ENCODE measurements around the gene VSX1. TPM values are rescaled to one million over a fixed set of nuclear protein-coding genes. Genes with fewer than 3 reads are reported as not detected.
A peak's percentile ranks its signal among the peaks of the same experiment; 100 is the strongest.

The VSX1 gene
- polyA plus RNA-seq, 4 donors, result 0.04 TPM; not detected in 3

DNA sequence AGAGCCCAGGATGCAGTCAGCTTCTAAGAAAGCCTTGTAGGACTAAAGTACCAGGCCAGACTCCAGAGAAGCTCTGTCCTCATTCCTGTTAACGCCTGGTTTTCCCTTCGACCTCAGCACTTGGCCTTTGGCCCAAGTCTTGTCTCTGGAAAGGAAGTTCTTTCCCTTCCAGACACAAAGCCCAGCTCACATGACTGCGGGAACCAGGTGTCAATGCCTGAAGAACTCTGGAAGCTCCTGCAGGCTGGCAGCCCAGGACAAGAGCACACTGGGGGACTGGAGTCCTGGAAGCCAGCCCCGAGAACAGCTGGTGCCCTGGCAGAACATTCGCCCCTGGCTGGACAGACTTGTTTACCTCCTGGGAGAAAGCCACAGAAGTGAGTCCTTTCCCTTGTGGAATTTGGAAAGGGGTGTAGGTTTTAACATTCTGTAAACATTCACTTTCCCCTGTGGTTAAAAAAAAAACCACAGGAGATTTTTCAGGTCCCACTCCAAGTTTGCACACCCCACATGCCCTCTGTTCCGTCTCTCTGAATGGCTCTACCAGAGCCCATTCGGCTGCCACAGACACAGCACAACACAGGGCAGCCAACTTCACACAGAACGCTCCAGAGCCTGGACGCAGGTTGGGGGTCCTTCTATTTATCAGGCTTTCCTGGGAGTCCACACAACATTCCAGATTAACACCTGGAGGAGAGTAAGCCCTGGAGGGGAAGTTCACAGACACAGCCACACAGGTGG, 42.1 kb downstream of the VSX1 start:
- no peaks in the 10 kb centered on the region for H3K27me3 ChIP-seq (ENCODE audit: control insufficient read depth in 3 of 3, insufficient read depth in 3 of 3, low read length in 3 of 3)
- no peak overlapping the region for H3K4me3 ChIP-seq (ENCODE audit: low read depth in 1 of 3, low read length in 3 of 3)
- 16 to 30% (median 29%) methylated on average over 9 of the region's 9 CpGs for WGBS, 3 donors
- H3K27ac ChIP-seq (ENCODE audit: low read depth in 1 of 3, low read length in 2 of 3), result peak overlapping the region; percentile 69 to 90 (median 72)
- peaks cover 40 to 43% (median 41%) of the 10 kb centered on the region in 3 donors for H3K4me1 ChIP-seq (ENCODE audit: control insufficient read depth in 3 of 3, insufficient read depth in 2 of 3, low read depth in 1 of 3, low read length in 2 of 3)
- H3K9me3 ChIP-seq (ENCODE audit: control insufficient read depth in 2 of 2, insufficient read depth in 1 of 2, low read depth in 1 of 2, low read length in 1 of 2), result no peaks in the 10 kb centered on the region
- no peak for FAIRE-seq
- H3K36me3 ChIP-seq (ENCODE audit: control insufficient read depth in 3 of 3, insufficient read depth in 2 of 3, low read depth in 1 of 3, low read length in 3 of 3), result peaks cover 0 to 69% (median 2%) of the 10 kb centered on the region in 3 donors
- DNase-seq, result peak; percentile 86 to 97

DNA sequence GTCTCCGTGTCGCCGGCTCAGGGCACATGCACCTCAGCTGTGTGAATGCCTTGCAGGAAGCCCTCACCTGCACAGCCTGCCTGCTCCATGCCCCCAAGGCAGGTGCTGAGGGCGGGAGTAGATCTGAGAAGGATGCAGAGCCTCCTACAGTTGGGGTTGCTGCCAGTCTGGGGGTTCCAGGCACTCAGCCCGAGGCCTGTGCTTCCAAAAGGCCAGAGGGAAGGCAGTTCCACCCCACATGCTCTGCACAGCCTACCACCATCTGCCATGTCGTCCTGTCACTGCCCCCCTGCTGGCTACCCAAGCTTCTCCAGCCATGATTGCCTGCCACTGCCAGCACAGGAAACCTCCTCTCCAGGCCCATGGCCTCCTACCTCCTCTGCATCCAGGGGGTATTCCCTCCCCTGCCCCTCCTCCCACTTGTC, 43.3 kb downstream of the VSX1 start:
- Histone ChIP-seq H3K4me3 (ENCODE audit: low read depth in 1 of 3, low read length in 3 of 3) (no peak overlapping the region), H3K4me1 (ENCODE audit: control insufficient read depth in 3 of 3, insufficient read depth in 2 of 3, low read depth in 1 of 3, low read length in 2 of 3) (peaks cover 43 to 47% (median 46%) of the 10 kb centered on the region in 3 donors), H3K36me3 (ENCODE audit: control insufficient read depth in 3 of 3, insufficient read depth in 2 of 3, low read depth in 1 of 3, low read length in 3 of 3) (peaks cover 0 to 59% (median 2%) of the 10 kb centered on the region in 3 donors), H3K27ac (ENCODE audit: low read depth in 1 of 3, low read length in 2 of 3) (peak overlapping the region; percentile 2 to 64 (median 63)), H3K9me3 (ENCODE audit: control insufficient read depth in 2 of 2, insufficient read depth in 1 of 2, low read depth in 1 of 2, low read length in 1 of 2) (no peaks in the 10 kb centered on the region), H3K27me3 (ENCODE audit: control insufficient read depth in 3 of 3, insufficient read depth in 3 of 3, low read length in 3 of 3) (no peaks in the 10 kb centered on the region)
- WGBS, 3 donors, result 56 to 80% (median 65%) methylated on average over 5 to 6 of the region's 6 CpGs
- DNase-seq (no peak), FAIRE-seq (no peak)

DNA sequence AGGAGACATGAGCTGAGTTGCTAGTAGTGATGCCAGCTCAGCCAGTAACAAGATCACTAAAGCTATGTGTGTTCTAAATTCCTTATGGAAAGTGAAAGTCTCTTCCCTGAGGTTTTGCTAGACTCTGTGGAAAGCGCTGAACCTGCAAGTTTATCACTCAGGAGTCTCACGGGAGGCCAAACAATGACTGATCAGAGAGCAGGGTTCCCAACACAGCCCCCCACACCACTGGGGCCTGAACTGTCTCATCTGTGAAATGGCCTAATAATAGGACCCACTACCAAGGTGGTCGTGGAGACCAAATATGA, 43.9 kb downstream of the VSX1 start:
- Histone ChIP-seq H3K27me3 (ENCODE audit: control insufficient read depth in 3 of 3, insufficient read depth in 3 of 3, low read length in 3 of 3) (no peaks in the 10 kb centered on the region), H3K36me3 (ENCODE audit: control insufficient read depth in 3 of 3, insufficient read depth in 2 of 3, low read depth in 1 of 3, low read length in 3 of 3) (peaks cover 0 to 58% (median 2%) of the 10 kb centered on the region in 3 donors), H3K27ac (ENCODE audit: low read depth in 1 of 3, low read length in 2 of 3) (peak overlapping the region; percentile 2 to 64 (median 63)), H3K4me3 (ENCODE audit: low read depth in 1 of 3, low read length in 3 of 3) (no peak overlapping the region), H3K9me3 (ENCODE audit: control insufficient read depth in 2 of 2, insufficient read depth in 1 of 2, low read depth in 1 of 2, low read length in 1 of 2) (no peaks in the 10 kb centered on the region), H3K4me1 (ENCODE audit: control insufficient read depth in 3 of 3, insufficient read depth in 2 of 3, low read depth in 1 of 3, low read length in 2 of 3) (peaks cover 40 to 48% (median 46%) of the 10 kb centered on the region in 3 donors)
- FAIRE-seq (no peak), DNase-seq (peak; percentile 48 to 71)
- WGBS, 3 donors, result 14 to 49% (median 29%) methylated on average over 3 of the region's 3 CpGs

DNA sequence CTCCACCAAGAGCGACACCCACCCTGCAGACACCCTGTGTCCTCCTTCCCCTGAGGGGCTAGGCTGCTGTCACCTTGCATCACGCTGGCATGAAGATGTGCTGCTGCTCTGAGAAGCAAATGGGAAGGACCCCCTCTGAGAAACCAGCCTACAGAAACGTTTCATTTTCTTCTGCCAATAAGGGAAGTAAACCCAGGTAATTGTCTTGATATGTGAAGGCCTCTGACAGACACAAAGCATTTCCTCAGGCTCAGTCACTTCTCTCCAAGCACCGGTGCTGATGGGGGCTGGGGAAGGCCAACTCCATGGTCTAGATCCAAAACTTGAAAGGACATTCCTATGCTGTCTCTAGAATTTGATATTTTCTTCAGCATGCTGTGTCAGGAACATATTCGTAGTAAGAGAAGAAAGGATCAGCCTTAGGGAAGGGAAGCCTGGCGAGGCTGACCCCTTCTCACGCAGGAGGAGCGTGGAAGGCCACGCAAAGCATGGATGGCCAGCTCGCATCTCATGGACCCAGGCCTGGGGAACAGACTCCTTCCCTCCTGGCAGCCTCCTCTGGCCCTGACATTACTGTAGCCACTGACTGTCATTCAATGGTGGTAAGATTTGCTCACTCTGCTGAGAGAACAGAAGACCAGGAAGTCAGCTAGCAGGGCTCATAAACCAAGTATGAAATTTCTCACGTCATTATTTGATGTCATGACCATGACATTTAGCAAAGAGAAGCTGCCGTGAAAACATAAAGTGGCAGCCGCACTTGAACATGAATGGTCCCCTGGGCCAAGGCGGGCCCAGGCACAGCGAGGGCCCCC, 44.4 kb downstream of the VSX1 start:
- H3K9me3 ChIP-seq (ENCODE audit: control insufficient read depth in 2 of 2, insufficient read depth in 1 of 2, low read depth in 1 of 2, low read length in 1 of 2), result no peaks in the 10 kb centered on the region
- no peaks in the 10 kb centered on the region for H3K27me3 ChIP-seq (ENCODE audit: control insufficient read depth in 3 of 3, insufficient read depth in 3 of 3, low read length in 3 of 3)
- 62 to 68% (median 64%) methylated on average over 15 of the region's 15 CpGs for WGBS, 3 donors
- no peak overlapping the region for H3K4me3 ChIP-seq (ENCODE audit: low read depth in 1 of 3, low read length in 3 of 3)
- peaks cover 0 to 62% (median 2%) of the 10 kb centered on the region in 3 donors for H3K36me3 ChIP-seq (ENCODE audit: control insufficient read depth in 3 of 3, insufficient read depth in 2 of 3, low read depth in 1 of 3, low read length in 3 of 3)
- H3K27ac ChIP-seq (ENCODE audit: low read depth in 1 of 3, low read length in 2 of 3), result peak overlapping the region; percentile 2 to 64 (median 63)
- peaks cover 36 to 50% (median 49%) of the 10 kb centered on the region in 3 donors for H3K4me1 ChIP-seq (ENCODE audit: control insufficient read depth in 3 of 3, insufficient read depth in 2 of 3, low read depth in 1 of 3, low read length in 2 of 3)
- FAIRE-seq (no peak), DNase-seq (no peak)

DNA sequence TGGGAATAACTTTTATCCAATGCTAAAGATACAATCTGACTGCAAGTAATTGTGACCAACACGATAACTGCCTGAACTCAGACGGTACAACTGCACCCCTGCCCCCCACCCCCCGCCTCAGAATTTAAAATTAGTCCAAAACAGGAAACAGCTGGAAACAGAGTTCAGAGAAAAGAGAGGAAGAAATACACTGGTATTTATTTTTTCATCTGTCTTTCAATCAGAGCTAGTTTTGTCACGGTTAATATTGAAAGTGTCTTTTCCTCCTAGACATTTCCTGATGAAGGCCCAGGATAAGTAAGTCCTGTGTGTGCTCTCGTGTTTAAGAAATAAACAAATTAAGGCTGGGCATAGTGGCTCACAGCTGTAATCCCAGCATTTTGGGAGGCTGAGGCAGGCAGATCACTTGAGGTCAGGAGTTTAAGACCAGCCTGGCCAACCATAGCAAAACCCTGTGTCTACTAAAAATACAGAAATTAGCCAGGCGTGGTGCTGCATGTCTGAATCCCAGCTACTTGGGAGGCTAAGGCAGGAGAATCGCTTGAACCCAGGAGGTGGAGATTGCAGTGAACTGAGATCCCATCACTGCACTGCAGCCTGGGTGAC, 45.5 kb downstream of the VSX1 start:
- Histone ChIP-seq H3K4me3 (ENCODE audit: low read depth in 1 of 3, low read length in 3 of 3) (no peak overlapping the region), H3K36me3 (ENCODE audit: control insufficient read depth in 3 of 3, insufficient read depth in 2 of 3, low read depth in 1 of 3, low read length in 3 of 3) (peaks cover 0 to 61% (median 2%) of the 10 kb centered on the region in 3 donors), H3K27me3 (ENCODE audit: control insufficient read depth in 3 of 3, insufficient read depth in 3 of 3, low read length in 3 of 3) (no peaks in the 10 kb centered on the region), H3K4me1 (ENCODE audit: control insufficient read depth in 3 of 3, insufficient read depth in 2 of 3, low read depth in 1 of 3, low read length in 2 of 3) (peaks cover 30 to 60% (median 46%) of the 10 kb centered on the region in 3 donors), H3K9me3 (ENCODE audit: control insufficient read depth in 2 of 2, insufficient read depth in 1 of 2, low read depth in 1 of 2, low read length in 1 of 2) (no peaks in the 10 kb centered on the region), H3K27ac (ENCODE audit: low read depth in 1 of 3, low read length in 2 of 3) (peak overlapping the region in 2 of 3 donors; percentile 2 to 25)
- 34 to 70% (median 56%) methylated on average over 7 of the region's 7 CpGs for WGBS, 3 donors
- DNase-seq (no peak), FAIRE-seq (no peak)

DNA sequence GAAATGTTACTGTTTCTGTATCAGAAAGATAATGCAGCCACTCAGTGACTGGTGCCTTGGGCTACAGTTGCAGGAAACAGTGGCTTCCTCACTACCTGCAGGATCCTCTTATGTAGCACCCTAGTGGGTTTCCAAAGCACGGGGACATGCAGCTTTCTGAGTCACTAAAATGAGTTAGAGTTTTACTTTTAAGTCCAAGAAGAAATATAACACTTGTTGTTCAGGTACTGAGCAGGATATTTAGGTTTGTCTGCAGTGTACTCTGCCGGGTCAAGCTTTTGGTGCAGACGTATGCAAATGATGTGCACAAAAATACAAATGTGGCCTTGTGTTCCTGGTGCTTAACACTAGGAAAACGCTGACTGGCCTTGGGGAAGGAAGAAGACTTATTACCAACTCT, 46.0 kb downstream of the VSX1 start:
- FAIRE-seq (no peak), DNase-seq (no peak)
- Histone ChIP-seq H3K36me3 (ENCODE audit: control insufficient read depth in 3 of 3, insufficient read depth in 2 of 3, low read depth in 1 of 3, low read length in 3 of 3) (peaks cover 0 to 58% (median 2%) of the 10 kb centered on the region in 3 donors), H3K9me3 (ENCODE audit: control insufficient read depth in 2 of 2, insufficient read depth in 1 of 2, low read depth in 1 of 2, low read length in 1 of 2) (no peaks in the 10 kb centered on the region), H3K4me3 (ENCODE audit: low read depth in 1 of 3, low read length in 3 of 3) (no peak overlapping the region), H3K27ac (ENCODE audit: low read depth in 1 of 3, low read length in 2 of 3) (peak overlapping the region in 1 of 3 donors; percentile 4), H3K27me3 (ENCODE audit: control insufficient read depth in 3 of 3, insufficient read depth in 3 of 3, low read length in 3 of 3) (no peaks in the 10 kb centered on the region), H3K4me1 (ENCODE audit: control insufficient read depth in 3 of 3, insufficient read depth in 2 of 3, low read depth in 1 of 3, low read length in 2 of 3) (peaks cover 27 to 65% (median 46%) of the 10 kb centered on the region in 3 donors)
- 39 to 81% (median 51%) methylated on average over 4 of the region's 4 CpGs for WGBS, 3 donors

DNA sequence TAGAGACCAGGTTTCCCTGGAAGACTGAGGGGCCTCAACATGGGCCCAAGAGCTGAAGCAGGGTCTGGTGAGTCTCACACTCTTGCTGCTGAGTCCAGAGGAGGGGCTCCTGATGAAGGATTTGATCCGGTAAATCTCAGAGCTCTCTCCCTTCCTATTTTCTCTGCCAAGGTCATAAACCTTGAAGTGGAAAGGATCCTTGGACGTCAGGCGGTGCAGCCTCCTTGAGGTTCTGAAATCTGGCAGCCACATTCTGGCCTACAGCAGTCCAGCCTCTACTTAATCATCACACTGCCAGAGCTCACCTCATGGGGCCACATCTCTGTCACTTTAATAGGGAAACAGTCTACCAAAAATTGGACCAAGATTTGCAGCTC, 48.0 kb downstream of the VSX1 start:
- H3K27me3 ChIP-seq (ENCODE audit: control insufficient read depth in 3 of 3, insufficient read depth in 3 of 3, low read length in 3 of 3), result no peaks in the 10 kb centered on the region
- peaks cover 0 to 56% (median 2%) of the 10 kb centered on the region in 3 donors for H3K36me3 ChIP-seq (ENCODE audit: control insufficient read depth in 3 of 3, insufficient read depth in 2 of 3, low read depth in 1 of 3, low read length in 3 of 3)
- DNase-seq (no peak), FAIRE-seq (no peak)
- WGBS, 3 donors, result 14 to 45% (median 23%) methylated on average over 3 of the region's 3 CpGs
- H3K4me3 ChIP-seq (ENCODE audit: low read depth in 1 of 3, low read length in 3 of 3), result no peak overlapping the region
- H3K4me1 ChIP-seq (ENCODE audit: control insufficient read depth in 3 of 3, insufficient read depth in 2 of 3, low read depth in 1 of 3, low read length in 2 of 3), result peaks cover 17 to 46% (median 30%) of the 10 kb centered on the region in 3 donors
- H3K9me3 ChIP-seq (ENCODE audit: control insufficient read depth in 2 of 2, insufficient read depth in 1 of 2, low read depth in 1 of 2, low read length in 1 of 2), result no peaks in the 10 kb centered on the region
- peak overlapping the region; percentile 71 to 80 (median 72) for H3K27ac ChIP-seq (ENCODE audit: low read depth in 1 of 3, low read length in 2 of 3)

DNA sequence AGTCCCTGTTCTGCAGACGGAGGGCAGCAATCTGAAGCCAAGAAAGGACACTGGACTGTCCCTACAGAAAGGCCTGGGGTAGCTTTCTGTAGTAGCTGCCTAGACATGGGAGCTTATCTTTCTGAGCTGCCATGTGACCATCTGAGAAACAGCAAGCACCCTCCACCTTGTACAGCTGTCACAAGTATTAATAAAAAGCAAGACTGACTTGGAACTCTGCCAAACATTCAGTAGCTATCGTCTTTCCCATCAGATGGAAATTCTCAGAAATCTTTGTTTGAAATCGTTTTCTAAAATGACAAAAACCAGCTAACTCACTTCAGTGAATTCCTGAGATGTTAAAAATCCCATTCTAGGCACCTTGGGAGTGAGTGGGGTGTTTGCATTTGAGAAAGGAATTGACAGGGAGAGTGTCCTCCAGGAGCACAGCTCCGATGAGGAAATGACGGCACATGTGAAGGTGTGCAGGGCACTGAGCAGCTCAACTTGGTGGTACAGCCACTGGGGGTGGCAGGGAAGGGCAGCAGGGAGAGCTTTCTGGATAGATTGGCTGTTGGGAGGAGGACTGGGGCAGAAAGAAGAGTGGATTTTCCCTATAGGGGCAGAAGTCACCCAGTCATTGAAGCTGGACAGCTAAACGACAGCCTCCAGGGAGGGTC, 48.5 kb downstream of the VSX1 start:
- Histone ChIP-seq H3K27ac (ENCODE audit: low read depth in 1 of 3, low read length in 2 of 3) (peak overlapping the region; percentile 71 to 88 (median 72)), H3K4me1 (ENCODE audit: control insufficient read depth in 3 of 3, insufficient read depth in 2 of 3, low read depth in 1 of 3, low read length in 2 of 3) (peaks cover 12 to 41% (median 25%) of the 10 kb centered on the region in 3 donors), H3K27me3 (ENCODE audit: control insufficient read depth in 3 of 3, insufficient read depth in 3 of 3, low read length in 3 of 3) (no peaks in the 10 kb centered on the region), H3K36me3 (ENCODE audit: control insufficient read depth in 3 of 3, insufficient read depth in 2 of 3, low read depth in 1 of 3, low read length in 3 of 3) (peaks cover 0 to 54% (median 2%) of the 10 kb centered on the region in 3 donors), H3K9me3 (ENCODE audit: control insufficient read depth in 2 of 2, insufficient read depth in 1 of 2, low read depth in 1 of 2, low read length in 1 of 2) (no peaks in the 10 kb centered on the region), H3K4me3 (ENCODE audit: low read depth in 1 of 3, low read length in 3 of 3) (no peak overlapping the region)
- FAIRE-seq (no peak), DNase-seq (peak; percentile 70 to 77)
- 15 to 43% (median 28%) methylated on average over 6 of the region's 6 CpGs for WGBS, 3 donors

Data from small intestine (tissue), 7 donors.